ENCODE data around the gene CAVIN4. TPM values are rescaled to one million over a fixed set of nuclear protein-coding genes. Genes with fewer than 3 reads are reported as not detected.

Gene CAVIN4
- total RNA-seq, 1 donor from 2014 or later = 0.62 TPM

- H3K4me3 Mint-ChIP-seq (ENCODE audit: unreplicated experiment) = no peak overlapping the region
- peaks cover 26% of the 10 kb centered on the region for H3K4me1 Mint-ChIP-seq (ENCODE audit: low read depth)
- no peak for TF ChIP-seq CTCF (IDR thresholded peaks at IDR 0.05)
- no peaks in the 10 kb centered on the region for H3K27me3 Mint-ChIP-seq (ENCODE audit: low read depth)
- no peaks in the 10 kb centered on the region for H3K9me3 Mint-ChIP-seq (ENCODE audit: low read depth)
- H3K27ac Mint-ChIP-seq (ENCODE audit: unreplicated experiment) = no peak overlapping the region
- DNase-seq (ENCODE audit: low spot score) = no peak
- no peaks in the 10 kb centered on the region for H3K36me3 Mint-ChIP-seq (ENCODE audit: low read depth)
Observed at GRCh38 chr9:100575006-100575405, 2.9 kb upstream of the CAVIN4 start.

GRCh38 chr9:100575765-100576386 lies 2.0 kb upstream of the CAVIN4 start:
- H3K27ac Mint-ChIP-seq (ENCODE audit: unreplicated experiment) = no peak overlapping the region
- peaks cover 32% of the 10 kb centered on the region for H3K4me1 Mint-ChIP-seq (ENCODE audit: low read depth)
- no peaks in the 10 kb centered on the region for H3K9me3 Mint-ChIP-seq (ENCODE audit: low read depth)
- H3K4me3 Mint-ChIP-seq (ENCODE audit: unreplicated experiment) = no peak overlapping the region
- TF ChIP-seq CTCF (IDR thresholded peaks at IDR 0.05) = no peak
- H3K27me3 Mint-ChIP-seq (ENCODE audit: low read depth) = no peaks in the 10 kb centered on the region
- DNase-seq (ENCODE audit: low spot score) = no peak
- no peaks in the 10 kb centered on the region for H3K36me3 Mint-ChIP-seq (ENCODE audit: low read depth)

GRCh38 chr9:100578610-100579009 lies 731 bp downstream of the CAVIN4 start:
- Mint-ChIP-seq H3K9me3 (ENCODE audit: low read depth) (no peaks in the 10 kb centered on the region), H3K27me3 (ENCODE audit: low read depth) (no peaks in the 10 kb centered on the region), H3K27ac (ENCODE audit: unreplicated experiment) (no peak overlapping the region), H3K4me3 (ENCODE audit: unreplicated experiment) (no peak overlapping the region), H3K36me3 (ENCODE audit: low read depth) (peaks cover 1% of the 10 kb centered on the region), H3K4me1 (ENCODE audit: low read depth) (peaks cover 39% of the 10 kb centered on the region)
- TF ChIP-seq CTCF (IDR thresholded peaks at IDR 0.05) = no peak
- no peak for DNase-seq (ENCODE audit: low spot score)

GRCh38 chr9:100579665-100580064 lies 1.8 kb downstream of the CAVIN4 start:
- Mint-ChIP-seq H3K4me3 (ENCODE audit: unreplicated experiment) (no peak overlapping the region), H3K27ac (ENCODE audit: unreplicated experiment) (peak overlapping the region; percentile 50), H3K36me3 (ENCODE audit: low read depth) (peaks cover 1% of the 10 kb centered on the region), H3K9me3 (ENCODE audit: low read depth) (no peaks in the 10 kb centered on the region), H3K4me1 (ENCODE audit: low read depth) (peaks cover 39% of the 10 kb centered on the region), H3K27me3 (ENCODE audit: low read depth) (no peaks in the 10 kb centered on the region)
- no peak for TF ChIP-seq CTCF (IDR thresholded peaks at IDR 0.05)
- no peak for DNase-seq (ENCODE audit: low spot score)

- Mint-ChIP-seq H3K36me3 (ENCODE audit: low read depth) (peaks cover 1% of the 10 kb centered on the region), H3K9me3 (ENCODE audit: low read depth) (no peaks in the 10 kb centered on the region), H3K27me3 (ENCODE audit: low read depth) (no peaks in the 10 kb centered on the region), H3K27ac (ENCODE audit: unreplicated experiment) (no peak overlapping the region), H3K4me1 (ENCODE audit: low read depth) (peaks cover 35% of the 10 kb centered on the region), H3K4me3 (ENCODE audit: unreplicated experiment) (no peak overlapping the region)
- DNase-seq (ENCODE audit: low spot score) = no peak
- TF ChIP-seq CTCF (IDR thresholded peaks at IDR 0.05) = no peak
Observed at GRCh38 chr9:100580257-100580656, 2.4 kb downstream of the CAVIN4 start.

All from chondrocyte (in vitro differentiated cells).